ENCODE data around the gene NPTX1. TPM values are rescaled to one million over a fixed set of nuclear protein-coding genes. Genes with fewer than 3 reads are reported as not detected.
"Not testable (repeated sequence)": the region's sequence is repeated elsewhere in the genome, so short reads cannot be mapped to it uniquely, and the experiment has no call there.

Gene NPTX1
- total RNA-seq, 1 donor from 2014 or later, result 0.20 TPM

- ATAC-seq (ENCODE audit: low read depth) (no peak), DNase-seq (no peak)
- ChIA-PET CTCF (no interaction called here), POLR2A (no interaction called here)
- intact Hi-C loops (cut with micrococcal nuclease), result no loop called here
- Mint-ChIP-seq H3K9me3 (no peaks in the 10 kb centered on the region), H3K27me3 (peaks cover 8% of the 10 kb centered on the region), H3K4me3 (no peak overlapping the region), H3K36me3 (ENCODE audit: low read depth) (no peaks in the 10 kb centered on the region), H3K27ac (no peak overlapping the region), H3K4me1 (no peaks in the 10 kb centered on the region)
- no peak for TF ChIP-seq CTCF (IDR thresholded peaks at IDR 0.05)
Observed at GRCh38 chr17:80509311-80509710, 32.9 kb upstream of the NPTX1 start.

- no peaks in the 10 kb centered on the region for H3K4me1 Mint-ChIP-seq
- ChIA-PET POLR2A (no interaction called here), CTCF (no interaction called here)
- H3K4me3 Mint-ChIP-seq, result no peak overlapping the region
- no peak for TF ChIP-seq CTCF (IDR thresholded peaks at IDR 0.05)
- DNase-seq (no peak), ATAC-seq (ENCODE audit: low read depth) (no peak)
- H3K36me3 Mint-ChIP-seq (ENCODE audit: low read depth), result no peaks in the 10 kb centered on the region
- H3K27me3 Mint-ChIP-seq, result peaks cover 4% of the 10 kb centered on the region
- intact Hi-C loops (cut with micrococcal nuclease), result no loop called here
- no peak overlapping the region for H3K27ac Mint-ChIP-seq
- no peaks in the 10 kb centered on the region for H3K9me3 Mint-ChIP-seq
Observed at GRCh38 chr17:80507965-80508364, 31.6 kb upstream of the NPTX1 start.

- H3K27me3 Mint-ChIP-seq; DNase-seq; ATAC-seq (ENCODE audit: low read depth); H3K4me3 Mint-ChIP-seq; H3K36me3 Mint-ChIP-seq (ENCODE audit: low read depth); CTCF ChIA-PET; H3K4me1 Mint-ChIP-seq; POLR2A ChIA-PET; H3K27ac Mint-ChIP-seq; intact Hi-C loops (cut with micrococcal nuclease); H3K9me3 Mint-ChIP-seq: not testable (repeated sequence)
Observed at GRCh38 chr17:80507177-80507576, 30.8 kb upstream of the NPTX1 start.

GRCh38 chr17:80504686-80505413 is 28.4 kb upstream of the NPTX1 start:
- peaks cover 12% of the 10 kb centered on the region for H3K27me3 Mint-ChIP-seq
- intact Hi-C loops (cut with micrococcal nuclease), result loop anchor here (2.0 kb wide), 1 partner anchor 78 kb away; no protein-coding TSS in a partner anchor
- H3K4me1 Mint-ChIP-seq, result no peaks in the 10 kb centered on the region
- no peak for TF ChIP-seq CTCF (IDR thresholded peaks at IDR 0.05)
- H3K36me3 Mint-ChIP-seq (ENCODE audit: low read depth), result no peaks in the 10 kb centered on the region
- no peaks in the 10 kb centered on the region for H3K9me3 Mint-ChIP-seq
- DNase-seq (no peak), ATAC-seq (ENCODE audit: low read depth) (no peak)
- ChIA-PET CTCF (no interaction called here), POLR2A (no interaction called here)
- no peak overlapping the region for H3K27ac Mint-ChIP-seq
- no peak overlapping the region for H3K4me3 Mint-ChIP-seq

GRCh38 chr17:80503921-80504320 is 27.5 kb upstream of the NPTX1 start:
- H3K27me3 Mint-ChIP-seq, result peaks cover 18% of the 10 kb centered on the region
- ATAC-seq (ENCODE audit: low read depth), result no peak
- DNase-seq, result no peak

More at GRCh38 chr17:80503921-80504320, 27.5 kb upstream of the NPTX1 start:
- Mint-ChIP-seq H3K9me3 (no peaks in the 10 kb centered on the region), H3K4me3 (no peak overlapping the region), H3K36me3 (ENCODE audit: low read depth) (no peaks in the 10 kb centered on the region), H3K27ac (no peak overlapping the region), H3K4me1 (no peaks in the 10 kb centered on the region)
- POLR2A ChIA-PET, result no interaction called here
- intact Hi-C loops (cut with micrococcal nuclease), result loop anchor here (2.0 kb wide), 1 partner anchor 77 kb away; no protein-coding TSS in a partner anchor
- CTCF ChIA-PET, result no interaction called here
- no peak for TF ChIP-seq CTCF (IDR thresholded peaks at IDR 0.05)
